H1 (cell line): Measurements from ENCODE around the gene SIMC1.

ENCODE experiments used
- EP300 ChIP-seq, 2 experiments: IDR thresholded peaks; 1 replicate in 1 of 2; 2 replicates in 1 of 2; pipeline ENCODE4 v1.6.1; 2011 to 2012; ENCODE audit warnings: low read depth in 2 of 2, low read length in 2 of 2, mild to moderate bottlenecking in 2 of 2, borderline replicate concordance in 1 of 2, inconsistent platforms in 1 of 2, moderate library complexity in 1 of 2
- KDM1A ChIP-seq: fragments of 200-600, 300-600 bp; sonication (generic); IDR thresholded peaks from 2 replicates; pipeline ENCODE4 v1.7.1; 2016; ENCODE audit warnings: mild to moderate bottlenecking, low read length, borderline replicate concordance
- MAFK ChIP-seq: IDR thresholded peaks from 2 replicates; pipeline ENCODE4 v1.6.1; 2012; ENCODE audit warnings: low read depth, mild to moderate bottlenecking, improper control_type of control experiment, low read length

DNA sequence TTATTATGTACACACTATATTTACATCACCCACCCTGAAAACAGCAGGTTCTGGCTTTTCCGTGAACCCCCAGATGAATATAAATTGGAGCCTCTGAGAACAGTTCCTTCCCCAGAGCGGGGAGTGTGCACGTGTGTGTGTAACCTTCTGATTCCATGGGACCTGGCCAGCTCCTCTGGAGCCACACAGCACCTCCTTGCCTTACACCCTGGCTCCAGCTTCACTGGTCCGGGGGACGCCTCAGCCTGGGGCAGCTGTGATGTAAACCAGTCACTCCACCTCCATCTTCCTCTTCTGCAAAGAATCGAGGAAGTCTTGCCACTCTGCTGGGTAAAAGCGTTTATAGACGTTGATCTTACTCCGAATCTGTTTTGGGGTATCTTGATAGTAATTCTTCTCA, 145.7 kb downstream of the SIMC1 start:
- TF ChIP-seq MAFK (no peak), EP300 (IDR thresholded peaks at IDR 0.05; ENCODE audit: borderline replicate concordance in 1 of 2, low read depth in 2 of 2, low read length in 2 of 2) (no peak), KDM1A (no peak)
